ENCODE measurements around the gene IGFBPL1.

Gene IGFBPL1

DNA sequence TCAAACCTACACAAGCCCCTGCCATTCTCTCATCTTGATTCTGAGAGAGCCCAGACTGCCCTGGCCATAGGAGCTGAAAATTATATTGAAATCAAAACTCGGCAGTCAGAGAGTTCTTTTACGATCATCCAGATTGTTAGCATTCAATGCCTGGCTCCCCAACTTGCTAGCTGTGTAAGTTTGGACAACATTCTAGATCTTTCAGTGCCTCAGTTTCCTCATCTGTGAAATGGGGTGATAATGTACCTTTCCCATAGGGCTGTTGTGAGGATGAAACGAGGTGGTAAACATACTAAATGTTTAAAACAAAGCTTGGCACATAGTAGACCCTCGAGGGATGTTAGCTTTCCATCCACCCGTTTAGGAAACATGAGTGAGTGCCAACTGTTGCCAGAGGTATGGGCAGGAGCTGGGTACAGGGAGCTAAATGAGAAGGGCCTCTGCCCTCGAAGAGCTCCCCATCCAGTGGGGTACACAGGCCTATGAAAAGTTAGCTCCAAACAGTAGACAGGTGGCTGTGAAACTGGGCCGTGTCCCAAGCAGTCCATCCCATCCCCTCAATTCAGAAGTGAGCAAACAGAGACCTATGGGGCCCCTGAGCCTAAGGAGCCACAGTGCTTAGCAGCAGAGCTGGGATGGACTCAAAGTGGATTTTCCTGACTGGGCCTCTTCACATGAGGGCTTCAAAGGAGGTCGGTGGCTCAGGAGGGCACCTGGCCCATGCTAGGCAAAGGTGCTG, 17.3 kb upstream of the IGFBPL1 start:
- ATAC-seq (ENCODE audit: insufficient read depth, low read depth) = no peak
- no peak for DNase-seq

GRCh38 chr9:38440516-38440915, 16.3 kb upstream of the IGFBPL1 start:
- no peaks in the 10 kb centered on the region for H3K79me2 ChIP-seq (ENCODE audit: insufficient read depth, low read length)
- no peak overlapping the region for H3K9ac ChIP-seq (ENCODE audit: low read depth, low read length)
- H3K4me2 ChIP-seq (ENCODE audit: insufficient read depth, low read length) = no peak overlapping the region
- H3K36me3 ChIP-seq (ENCODE audit: insufficient read depth, low read length) = no peaks in the 10 kb centered on the region
- DNase-seq (no peak), ATAC-seq (ENCODE audit: insufficient read depth, low read depth) (no peak)
- no peaks in the 10 kb centered on the region for H3K4me1 ChIP-seq (ENCODE audit: insufficient read depth, low read length)
- H3K9me3 ChIP-seq (ENCODE audit: insufficient read depth, low read length, severe bottlenecking) = peaks cover 2% of the 10 kb centered on the region
- H3K4me3 ChIP-seq (ENCODE audit: low read depth in 1 of 2, low read length in 2 of 2) = no peak overlapping the region
- H3K27me3 ChIP-seq (ENCODE audit: insufficient read depth, low read length, poor library complexity) = no peaks in the 10 kb centered on the region
- H2AFZ ChIP-seq (ENCODE audit: low read depth, low read length) = no peak overlapping the region
- no peaks in the 10 kb centered on the region for H4K20me1 ChIP-seq (ENCODE audit: insufficient read depth, low read length)
- TF ChIP-seq CTCF (IDR thresholded peaks at IDR 0.05; ENCODE audit: borderline replicate concordance, extremely low read depth, low read length, poor library complexity, severe bottlenecking) (no peak), EZH2 (IDR thresholded peaks at IDR 0.05; ENCODE audit: borderline replicate concordance, low read depth, low read length, severe bottlenecking) (no peak)
- no peak overlapping the region for H3K27ac ChIP-seq (ENCODE audit: low read length)

More for the DNA sequence above, 17.3 kb upstream of the IGFBPL1 start:
- H3K27ac ChIP-seq (ENCODE audit: low read length) = no peak overlapping the region
- no peaks in the 10 kb centered on the region for H3K4me1 ChIP-seq (ENCODE audit: insufficient read depth, low read length)
- H3K36me3 ChIP-seq (ENCODE audit: insufficient read depth, low read length) = no peaks in the 10 kb centered on the region
- TF ChIP-seq CTCF (IDR thresholded peaks at IDR 0.05; ENCODE audit: borderline replicate concordance, extremely low read depth, low read length, poor library complexity, severe bottlenecking) = no peak
- no peak for TF ChIP-seq EZH2 (IDR thresholded peaks at IDR 0.05; ENCODE audit: borderline replicate concordance, low read depth, low read length, severe bottlenecking)
- H3K4me3 ChIP-seq (ENCODE audit: low read depth in 1 of 2, low read length in 2 of 2) = no peak overlapping the region
- H3K9ac ChIP-seq (ENCODE audit: low read depth, low read length) = no peak overlapping the region
- peaks cover 2% of the 10 kb centered on the region for H3K9me3 ChIP-seq (ENCODE audit: insufficient read depth, low read length, severe bottlenecking)
- no peaks in the 10 kb centered on the region for H4K20me1 ChIP-seq (ENCODE audit: insufficient read depth, low read length)
- H3K79me2 ChIP-seq (ENCODE audit: insufficient read depth, low read length) = no peaks in the 10 kb centered on the region
- H3K4me2 ChIP-seq (ENCODE audit: insufficient read depth, low read length) = no peak overlapping the region
- no peak overlapping the region for H2AFZ ChIP-seq (ENCODE audit: low read depth, low read length)
- no peaks in the 10 kb centered on the region for H3K27me3 ChIP-seq (ENCODE audit: insufficient read depth, low read length, poor library complexity)

GRCh38 chr9:38439916-38440301, 15.7 kb upstream of the IGFBPL1 start:
- Histone ChIP-seq H3K79me2 (ENCODE audit: insufficient read depth, low read length) (no peaks in the 10 kb centered on the region), H3K4me2 (ENCODE audit: insufficient read depth, low read length) (no peak overlapping the region), H3K4me1 (ENCODE audit: insufficient read depth, low read length) (no peaks in the 10 kb centered on the region), H2AFZ (ENCODE audit: low read depth, low read length) (no peak overlapping the region), H3K4me3 (ENCODE audit: low read depth in 1 of 2, low read length in 2 of 2) (no peak overlapping the region), H3K9ac (ENCODE audit: low read depth, low read length) (no peak overlapping the region), H3K27me3 (ENCODE audit: insufficient read depth, low read length, poor library complexity) (no peaks in the 10 kb centered on the region), H3K36me3 (ENCODE audit: insufficient read depth, low read length) (no peaks in the 10 kb centered on the region), H4K20me1 (ENCODE audit: insufficient read depth, low read length) (no peaks in the 10 kb centered on the region), H3K27ac (ENCODE audit: low read length) (no peak overlapping the region), H3K9me3 (ENCODE audit: insufficient read depth, low read length, severe bottlenecking) (peaks cover 2% of the 10 kb centered on the region)
- ATAC-seq (ENCODE audit: insufficient read depth, low read depth) (no peak), DNase-seq (no peak)
- TF ChIP-seq CTCF (IDR thresholded peaks at IDR 0.05; ENCODE audit: borderline replicate concordance, extremely low read depth, low read length, poor library complexity, severe bottlenecking) (no peak), EZH2 (IDR thresholded peaks at IDR 0.05; ENCODE audit: borderline replicate concordance, low read depth, low read length, severe bottlenecking) (no peak)
